CD4-positive, CD25-positive, alpha-beta regulatory T cell (primary cell): ENCODE data around the gene SOCS6. TPM values are rescaled to one million over a fixed set of nuclear protein-coding genes. Genes with fewer than 3 reads are reported as not detected.
"Not testable (repeated sequence)": the region's sequence is repeated elsewhere in the genome, so short reads cannot be mapped to it uniquely, and the experiment has no call there.

Source experiments
- ATAC-seq, 2 donors: fragments of 150-1000 bp; cut with Tn5 transposase; one replicate each; pipeline ENCODE4 v1.10.0; 2021; ENCODE audit warnings: low read depth in 2 of 2, moderate number of reproducible peaks in 2 of 2, moderate library complexity in 1 of 2
- DNase-seq, 3 donors: peaks; one replicate each; pipeline versions ENCODE4 v3.0.0 to v3.0.0-alpha.2; 2012 to 2022; ENCODE audit warnings: mixed read lengths in 1 of 3
- H3K27ac ChIP-seq: one replicate; pipeline ENCODE4 v1.7.0; 2013; ENCODE audit warnings: mild to moderate bottlenecking, low read length; ENCODE audit not compliant: insufficient read depth, poor library complexity, severe bottlenecking
- H3K27me3 ChIP-seq: one replicate; pipeline ENCODE4 v1.7.0; 2013; ENCODE audit warnings: low read length; ENCODE audit not compliant: control insufficient read depth, insufficient read depth
- H3K36me3 ChIP-seq: one replicate; pipeline ENCODE4 v1.7.0; 2013; ENCODE audit warnings: mild to moderate bottlenecking, low read length, moderate library complexity; ENCODE audit not compliant: control insufficient read depth, insufficient read depth
- H3K4me1 ChIP-seq: 2 replicates; pipeline ENCODE4 v1.7.0; 2013; ENCODE audit warnings: mild to moderate bottlenecking, low read length; ENCODE audit not compliant: insufficient read depth, control insufficient read depth, poor library complexity, severe bottlenecking
- H3K4me3 ChIP-seq: one replicate; pipeline ENCODE4 v1.7.0; 2013; ENCODE audit warnings: low read depth, mild to moderate bottlenecking, low read length, moderate library complexity
- H3K9me3 ChIP-seq, 2 experiments: 1 replicate in 1 of 2; 2 replicates in 1 of 2; pipeline ENCODE4 v1.7.0; 2013; ENCODE audit warnings: low read length in 2 of 2, mild to moderate bottlenecking in 1 of 2, moderate library complexity in 1 of 2; ENCODE audit not compliant: control insufficient read depth in 2 of 2
- H3K27ac Mint-ChIP-seq, 3 donors: one replicate each; pipeline ENCODE4 v1.8.0; 2020 to 2022; ENCODE audit warnings: mild to moderate bottlenecking in 3 of 3, mixed read lengths in 3 of 3, moderate library complexity in 2 of 3
- H3K27me3 Mint-ChIP-seq: one replicate; pipeline ENCODE4 v1.8.0; 2022; ENCODE audit warnings: mild to moderate bottlenecking, mixed read lengths
- H3K36me3 Mint-ChIP-seq: one replicate; pipeline ENCODE4 v1.8.0; 2020; ENCODE audit warnings: mixed read lengths
- H3K4me1 Mint-ChIP-seq, 4 donors: one replicate each; pipeline ENCODE4 v1.8.0; 2020 to 2022; ENCODE audit warnings: mixed read lengths in 4 of 4, mild to moderate bottlenecking in 1 of 4
- H3K4me3 Mint-ChIP-seq, 4 donors: one replicate each; pipeline ENCODE4 v1.8.0; 2020 to 2022; ENCODE audit warnings: mild to moderate bottlenecking in 4 of 4, mixed read lengths in 4 of 4, moderate library complexity in 3 of 4
- H3K9me3 Mint-ChIP-seq, 7 donors: one replicate each; pipeline ENCODE4 v1.8.0; 2020 to 2022; ENCODE audit warnings: mixed read lengths in 7 of 7, mild to moderate bottlenecking in 3 of 7, moderate library complexity in 2 of 7
- polyA plus RNA-seq, 4 donors: library from polyadenylated mRNA; unstranded; fragments of 300-500 nt; fragmentation: Illumina TruSeq; gene quantifications; one replicate each; pipeline ENCODE4 v1.2.3, GENCODE V29; 2021
- total RNA-seq: library from RNA; stranded (reverse); gene quantifications from one replicate; pipeline ENCODE4 v1.2.3, GENCODE V29; 2022

The SOCS6 gene, protein sequence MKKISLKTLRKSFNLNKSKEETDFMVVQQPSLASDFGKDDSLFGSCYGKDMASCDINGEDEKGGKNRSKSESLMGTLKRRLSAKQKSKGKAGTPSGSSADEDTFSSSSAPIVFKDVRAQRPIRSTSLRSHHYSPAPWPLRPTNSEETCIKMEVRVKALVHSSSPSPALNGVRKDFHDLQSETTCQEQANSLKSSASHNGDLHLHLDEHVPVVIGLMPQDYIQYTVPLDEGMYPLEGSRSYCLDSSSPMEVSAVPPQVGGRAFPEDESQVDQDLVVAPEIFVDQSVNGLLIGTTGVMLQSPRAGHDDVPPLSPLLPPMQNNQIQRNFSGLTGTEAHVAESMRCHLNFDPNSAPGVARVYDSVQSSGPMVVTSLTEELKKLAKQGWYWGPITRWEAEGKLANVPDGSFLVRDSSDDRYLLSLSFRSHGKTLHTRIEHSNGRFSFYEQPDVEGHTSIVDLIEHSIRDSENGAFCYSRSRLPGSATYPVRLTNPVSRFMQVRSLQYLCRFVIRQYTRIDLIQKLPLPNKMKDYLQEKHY
- total RNA-seq: 0.39 TPM
- polyA plus RNA-seq: under 1 TPM in 3 of 4 donors, not detected in 1; 0.07 to 0.29 (median 0.23) TPM

GRCh38 chr18:70288851-70289328 is at the start of gene SOCS6:
SOCS6 (plus strand) TSS chr18:70289045; CDS start chr18:70324669, 35,624 bp downstream.
- H3K9me3 ChIP-seq: no peaks in the 10 kb centered on the region
- Mint-ChIP-seq H3K27me3 (peaks cover 55% of the 10 kb centered on the region), H3K4me3 (peak within 1 kb of the TSS; percentile 77 to 88 (median 82)), H3K36me3 (no peaks in the 10 kb centered on the region), H3K4me1 (peaks cover 0 to 12% (median 7%) of the 10 kb centered on the region in 4 donors), H3K27ac (peak within 1 kb of the TSS in 1 of 3 donors; percentile 36), H3K9me3 (peaks cover 0 to 3% (median 0%) of the 10 kb centered on the region in 7 donors)
- H3K27me3 ChIP-seq: peaks cover 17% of the 10 kb centered on the region
- peaks cover 4% of the 10 kb centered on the region for H3K4me1 ChIP-seq
- H3K4me3 ChIP-seq: no peak within 1 kb of the TSS
- DNase-seq (peak in 1 of 3 donors; percentile 35), ATAC-seq (peak in 1 of 2 donors; percentile 29)
- no peak within 1 kb of the TSS for H3K27ac ChIP-seq
- H3K36me3 ChIP-seq: no peaks in the 10 kb centered on the region

GRCh38 chr18:70243131-70243929 is 45.5 kb upstream of the SOCS6 start:
- ATAC-seq (no peak), DNase-seq (no peak)
- peaks cover 0 to 3% (median 0%) of the 10 kb centered on the region in 7 donors for H3K9me3 Mint-ChIP-seq
- Histone ChIP-seq H3K9me3 (no peaks in the 10 kb centered on the region), H3K27ac (no peak overlapping the region), H3K36me3 (no peaks in the 10 kb centered on the region), H3K27me3 (peaks cover 1% of the 10 kb centered on the region), H3K4me1 (no peaks in the 10 kb centered on the region), H3K4me3 (no peak overlapping the region)
- peaks cover 5% of the 10 kb centered on the region for H3K27me3 Mint-ChIP-seq
- H3K36me3 Mint-ChIP-seq: no peaks in the 10 kb centered on the region
- H3K4me1 Mint-ChIP-seq: no peaks in the 10 kb centered on the region
- no peak overlapping the region for H3K27ac Mint-ChIP-seq
- no peak overlapping the region for H3K4me3 Mint-ChIP-seq

- no peaks in the 10 kb centered on the region for H3K4me1 Mint-ChIP-seq
- no peaks in the 10 kb centered on the region for H3K36me3 Mint-ChIP-seq
- H3K27ac Mint-ChIP-seq: no peak overlapping the region
- Histone ChIP-seq H3K36me3 (no peaks in the 10 kb centered on the region), H3K4me3 (no peak overlapping the region), H3K27me3 (peaks cover 1% of the 10 kb centered on the region), H3K27ac (no peak overlapping the region), H3K4me1 (no peaks in the 10 kb centered on the region), H3K9me3 (no peaks in the 10 kb centered on the region)
- no peak overlapping the region for H3K4me3 Mint-ChIP-seq
- peaks cover 5% of the 10 kb centered on the region for H3K27me3 Mint-ChIP-seq
- DNase-seq (no peak), ATAC-seq (no peak)
- peaks cover 0 to 4% (median 0%) of the 10 kb centered on the region in 7 donors for H3K9me3 Mint-ChIP-seq
Measured at GRCh38 chr18:70246061-70246466, 42.8 kb upstream of the SOCS6 start.

GRCh38 chr18:70249118-70249517 is 39.7 kb upstream of the SOCS6 start:
- Histone ChIP-seq H3K4me3 (no peak overlapping the region), H3K9me3 (no peaks in the 10 kb centered on the region), H3K36me3 (no peaks in the 10 kb centered on the region), H3K4me1 (no peaks in the 10 kb centered on the region), H3K27ac (no peak overlapping the region), H3K27me3 (peaks cover 1% of the 10 kb centered on the region)
- peaks cover 5% of the 10 kb centered on the region for H3K27me3 Mint-ChIP-seq
- H3K4me1 Mint-ChIP-seq: no peaks in the 10 kb centered on the region
- H3K27ac Mint-ChIP-seq: no peak overlapping the region
- H3K4me3 Mint-ChIP-seq: peak overlapping the region in 1 of 4 donors; percentile 80
- no peak for DNase-seq
- H3K36me3 Mint-ChIP-seq: no peaks in the 10 kb centered on the region
- ATAC-seq: no peak
- peaks cover 0 to 4% (median 0%) of the 10 kb centered on the region in 7 donors for H3K9me3 Mint-ChIP-seq

GRCh38 chr18:70249861-70250260 is 39.0 kb upstream of the SOCS6 start:
- H3K27me3 Mint-ChIP-seq, H3K9me3 Mint-ChIP-seq, H3K36me3 Mint-ChIP-seq, H3K4me1 ChIP-seq, H3K36me3 ChIP-seq, H3K27me3 ChIP-seq, H3K4me1 Mint-ChIP-seq, H3K27ac ChIP-seq, ATAC-seq, DNase-seq, H3K9me3 ChIP-seq, H3K4me3 Mint-ChIP-seq, H3K4me3 ChIP-seq: not testable (repeated sequence)
- peak overlapping the region in 1 of 3 donors; percentile 60 for H3K27ac Mint-ChIP-seq

- no peaks in the 10 kb centered on the region for H3K9me3 ChIP-seq
- Mint-ChIP-seq H3K27ac (no peak overlapping the region), H3K27me3 (peaks cover 5% of the 10 kb centered on the region), H3K4me1 (no peaks in the 10 kb centered on the region), H3K9me3 (peaks cover 0 to 4% (median 0%) of the 10 kb centered on the region in 7 donors), H3K4me3 (no peak overlapping the region), H3K36me3 (no peaks in the 10 kb centered on the region)
- ATAC-seq (no peak), DNase-seq (no peak)
- no peak overlapping the region for H3K4me3 ChIP-seq
- H3K27ac ChIP-seq: no peak overlapping the region
- H3K4me1 ChIP-seq: no peaks in the 10 kb centered on the region
- no peaks in the 10 kb centered on the region for H3K36me3 ChIP-seq
- no peaks in the 10 kb centered on the region for H3K27me3 ChIP-seq
Measured at GRCh38 chr18:70250781-70251180, 38.1 kb upstream of the SOCS6 start.

DNA sequence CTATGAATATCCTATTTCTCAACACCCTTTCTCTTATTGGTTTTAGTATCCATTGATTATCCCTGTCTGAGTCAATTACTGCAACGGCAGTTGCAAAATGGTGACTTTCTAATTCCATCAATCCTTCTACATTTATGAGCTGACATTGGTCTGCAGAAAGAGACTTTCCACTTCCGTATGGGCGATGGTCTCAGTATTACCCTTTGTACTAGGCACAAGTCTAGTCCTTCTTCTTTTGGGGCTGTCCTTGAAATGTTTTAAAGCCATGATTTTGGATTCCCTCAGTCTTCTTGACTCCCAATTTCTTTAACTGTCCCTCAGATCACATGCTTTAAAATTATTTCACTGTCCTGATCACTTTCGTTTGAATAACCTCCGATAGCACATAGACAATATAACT is 32.7 kb upstream of the SOCS6 start:
- Mint-ChIP-seq H3K27ac (no peak overlapping the region), H3K36me3 (no peaks in the 10 kb centered on the region), H3K27me3 (peaks cover 16% of the 10 kb centered on the region), H3K4me1 (no peaks in the 10 kb centered on the region), H3K9me3 (no peaks in the 10 kb centered on the region), H3K4me3 (no peak overlapping the region)
- Histone ChIP-seq H3K27ac (no peak overlapping the region), H3K4me1 (no peaks in the 10 kb centered on the region), H3K36me3 (no peaks in the 10 kb centered on the region), H3K27me3 (no peaks in the 10 kb centered on the region), H3K4me3 (no peak overlapping the region), H3K9me3 (no peaks in the 10 kb centered on the region)
- DNase-seq (no peak), ATAC-seq (no peak)
